ENCODE measurements around the gene UBD. TPM values are rescaled to one million over a fixed set of nuclear protein-coding genes. Genes with fewer than 3 reads are reported as not detected.

Gene UBD
- total RNA-seq, 1 donor from 2014 or later = not detected

DNA sequence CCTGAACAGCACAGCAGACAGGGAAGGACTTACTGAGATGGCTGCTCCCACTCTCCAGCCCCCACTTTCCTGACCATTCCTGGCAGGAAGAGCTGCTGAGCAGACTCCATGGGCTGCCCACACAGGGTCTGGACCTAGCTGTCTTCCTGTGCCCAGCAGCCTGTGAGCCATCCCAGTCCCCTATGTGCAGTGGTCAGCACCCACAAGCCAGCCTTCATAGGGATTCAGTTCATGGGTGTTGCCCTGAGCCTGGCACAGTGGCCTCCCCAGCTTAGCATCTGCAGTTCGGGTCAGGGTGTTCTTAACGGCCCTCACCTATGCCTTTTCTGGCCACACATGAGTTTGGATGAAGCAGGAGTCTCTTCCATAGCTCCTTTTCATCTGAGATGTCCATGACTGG lies 32.0 kb downstream of the UBD start:
- no peak overlapping the region for H3K27ac Mint-ChIP-seq (ENCODE audit: unreplicated experiment)
- H3K9me3 Mint-ChIP-seq = peaks cover 7% of the 10 kb centered on the region
- no peak for DNase-seq (ENCODE audit: low read depth, low spot score)
- H3K4me3 Mint-ChIP-seq = no peak overlapping the region
- no peaks in the 10 kb centered on the region for H3K27me3 Mint-ChIP-seq (ENCODE audit: low read depth)
- H3K36me3 Mint-ChIP-seq (ENCODE audit: low read depth) = peaks cover 2% of the 10 kb centered on the region
- no peaks in the 10 kb centered on the region for H3K4me1 Mint-ChIP-seq
- TF ChIP-seq CTCF (conservative IDR thresholded peaks at IDR 0.05) = no peak

- no peak for TF ChIP-seq CTCF (conservative IDR thresholded peaks at IDR 0.05)
- Mint-ChIP-seq H3K27ac (ENCODE audit: unreplicated experiment) (no peak overlapping the region), H3K27me3 (ENCODE audit: low read depth) (no peaks in the 10 kb centered on the region), H3K9me3 (peaks cover 7% of the 10 kb centered on the region), H3K4me1 (no peaks in the 10 kb centered on the region), H3K36me3 (ENCODE audit: low read depth) (peaks cover 2% of the 10 kb centered on the region), H3K4me3 (no peak overlapping the region)
- no peak for DNase-seq (ENCODE audit: low read depth, low spot score)
These were observed 32.4 kb downstream of the UBD start for GRCh38 chr6:29527126-29527525.

- no peak overlapping the region for H3K4me3 Mint-ChIP-seq
- peaks cover 7% of the 10 kb centered on the region for H3K9me3 Mint-ChIP-seq
- H3K36me3 Mint-ChIP-seq (ENCODE audit: low read depth) = peaks cover 5% of the 10 kb centered on the region
- no peak overlapping the region for H3K27ac Mint-ChIP-seq (ENCODE audit: unreplicated experiment)
- no peak for DNase-seq (ENCODE audit: low read depth, low spot score)
- no peak for TF ChIP-seq CTCF (conservative IDR thresholded peaks at IDR 0.05)
- no peaks in the 10 kb centered on the region for H3K27me3 Mint-ChIP-seq (ENCODE audit: low read depth)
- no peaks in the 10 kb centered on the region for H3K4me1 Mint-ChIP-seq
These were observed 34.3 kb downstream of the UBD start for GRCh38 chr6:29525311-29525639.

DNA sequence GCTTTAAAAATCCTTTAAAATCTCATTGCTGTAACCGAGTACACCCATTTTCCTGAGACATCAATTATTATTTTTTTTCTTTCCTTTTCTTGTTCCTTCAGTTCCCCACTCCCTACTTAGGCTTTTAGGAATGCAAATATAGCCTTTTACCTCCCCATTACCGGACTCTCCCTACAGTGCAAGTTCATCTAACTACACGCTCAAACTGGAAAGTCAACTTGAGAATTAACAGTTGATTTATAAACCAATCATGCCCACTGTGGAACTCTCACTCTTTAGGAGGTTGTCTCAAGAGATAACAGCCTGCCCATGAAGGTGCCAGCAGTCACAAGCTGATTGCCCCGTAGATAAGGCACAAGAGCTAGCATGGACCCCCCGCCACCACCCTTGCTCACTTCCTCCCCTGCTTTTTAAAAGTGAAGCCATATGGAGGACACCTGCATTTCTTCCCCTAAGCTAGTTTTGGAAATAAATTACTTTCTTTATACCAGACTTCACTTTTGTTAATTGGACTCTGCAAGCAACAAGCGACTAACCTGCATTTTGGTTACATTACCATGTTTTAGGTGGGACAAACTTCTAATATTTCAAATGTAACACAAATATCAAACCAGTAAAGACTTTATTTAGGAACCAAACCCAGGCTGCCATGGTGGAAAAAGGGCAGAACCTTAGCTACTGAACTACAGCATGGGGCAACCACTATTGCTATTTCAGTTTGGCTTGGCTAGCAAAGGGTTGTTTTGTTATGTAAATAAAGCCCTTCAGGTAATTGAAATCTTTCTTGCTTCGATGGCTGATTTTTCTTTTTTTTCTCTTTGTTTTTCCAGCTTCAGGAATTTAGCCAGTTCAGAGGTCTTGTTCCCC lies 34.9 kb downstream of the UBD start:
- H3K4me3 Mint-ChIP-seq = no peak overlapping the region
- no peaks in the 10 kb centered on the region for H3K27me3 Mint-ChIP-seq (ENCODE audit: low read depth)
- H3K9me3 Mint-ChIP-seq = peaks cover 7% of the 10 kb centered on the region
- H3K36me3 Mint-ChIP-seq (ENCODE audit: low read depth) = peaks cover 5% of the 10 kb centered on the region
- H3K4me1 Mint-ChIP-seq = no peaks in the 10 kb centered on the region
- H3K27ac Mint-ChIP-seq (ENCODE audit: unreplicated experiment) = no peak overlapping the region
- DNase-seq (ENCODE audit: low read depth, low spot score) = no peak
- TF ChIP-seq CTCF (conservative IDR thresholded peaks at IDR 0.05) = no peak

DNA sequence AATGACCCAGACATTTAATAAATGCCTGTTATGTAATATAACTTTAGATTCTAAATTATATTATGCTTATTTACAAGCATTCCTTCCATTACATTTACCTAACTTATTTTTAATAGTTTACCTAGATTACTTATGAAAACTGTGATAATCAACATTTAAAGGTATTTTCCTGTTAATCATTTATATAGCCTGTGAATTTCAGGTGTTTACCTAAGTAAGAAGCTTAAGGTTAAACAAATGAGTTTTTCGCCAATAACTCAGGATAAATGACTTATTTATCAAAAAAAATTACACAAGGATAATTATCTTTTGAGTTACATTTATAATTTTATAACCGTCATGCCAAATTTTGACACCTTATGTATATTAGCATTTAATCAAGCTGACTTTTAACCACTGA lies 35.5 kb downstream of the UBD start:
- no peak overlapping the region for H3K4me3 Mint-ChIP-seq
- H3K4me1 Mint-ChIP-seq = no peaks in the 10 kb centered on the region
- no peak for TF ChIP-seq CTCF (conservative IDR thresholded peaks at IDR 0.05)
- H3K27me3 Mint-ChIP-seq (ENCODE audit: low read depth) = no peaks in the 10 kb centered on the region
- no peak for DNase-seq (ENCODE audit: low read depth, low spot score)
- no peak overlapping the region for H3K27ac Mint-ChIP-seq (ENCODE audit: unreplicated experiment)
- peaks cover 5% of the 10 kb centered on the region for H3K36me3 Mint-ChIP-seq (ENCODE audit: low read depth)
- H3K9me3 Mint-ChIP-seq = peaks cover 7% of the 10 kb centered on the region

Measured in neural crest cell (in vitro differentiated cells).